ENCODE measurements around the gene VGLL1.

VGLL1 gene

DNA sequence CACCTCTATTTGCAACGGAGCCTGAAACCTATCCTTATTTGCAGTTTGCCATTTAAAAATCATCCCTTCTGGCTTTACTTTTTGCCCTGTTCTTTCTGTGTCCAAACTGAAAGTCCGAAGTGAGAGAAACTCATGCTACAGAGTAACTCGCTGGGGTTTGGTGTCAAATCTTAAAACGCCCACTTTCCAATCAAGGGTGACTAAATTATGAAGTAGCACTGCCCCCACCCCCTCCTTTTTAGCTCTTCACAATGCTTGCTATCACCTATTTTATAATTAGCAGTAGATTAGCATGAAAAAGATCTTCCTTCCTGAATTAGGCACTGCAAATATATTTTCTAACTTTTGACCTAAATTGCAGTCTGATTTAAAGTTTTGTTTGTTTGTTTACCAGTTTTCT, 52.5 kb downstream of the VGLL1 start:
- no peak overlapping the region for H4K5ac ChIP-seq (ENCODE audit: low read length)
- H3K4me1 ChIP-seq (ENCODE audit: control insufficient read depth, low read depth, low read length): no peaks in the 10 kb centered on the region
- DNase-seq: no peak
- H2BK5ac ChIP-seq (ENCODE audit: low read length): no peak overlapping the region
- no peak overlapping the region for H3K23ac ChIP-seq (ENCODE audit: low read length)
- no CpG with 5 or more reads among the region's 4 CpGs for WGBS (ENCODE audit: extremely low coverage, insufficient coverage, low lambda C conversion rate)
- H3K36me3 ChIP-seq (ENCODE audit: control insufficient read depth, insufficient read depth, low read length): no peaks in the 10 kb centered on the region
- no peak overlapping the region for H3K18ac ChIP-seq (ENCODE audit: low read length)
- no peak overlapping the region for H3K9ac ChIP-seq (ENCODE audit: low read length)
- H3K27ac ChIP-seq (ENCODE audit: low read depth, low read length): no peak overlapping the region
- no peak overlapping the region for H3K4me3 ChIP-seq (ENCODE audit: low read length)
- H3K4me2 ChIP-seq (ENCODE audit: low read length): no peak overlapping the region
- H3K79me2 ChIP-seq (ENCODE audit: control insufficient read depth, insufficient read depth, low read length): no peaks in the 10 kb centered on the region
- H3K56ac ChIP-seq (ENCODE audit: low read length): no peak overlapping the region
- H3K79me1 ChIP-seq (ENCODE audit: low read length): no peaks in the 10 kb centered on the region
- H2BK120ac ChIP-seq (ENCODE audit: low read depth, low read length): no peak overlapping the region
- H3K4ac ChIP-seq (ENCODE audit: low read depth, low read length): no peak overlapping the region
- no peak overlapping the region for H2BK15ac ChIP-seq (replicated peaks; ENCODE audit: low read depth)
- no peak overlapping the region for H4K8ac ChIP-seq (ENCODE audit: low read depth, low read length)
- H2AK5ac ChIP-seq (ENCODE audit: low read length): no peak overlapping the region
- no peaks in the 10 kb centered on the region for H3K27me3 ChIP-seq (ENCODE audit: insufficient read depth, low read length, poor library complexity)

DNA sequence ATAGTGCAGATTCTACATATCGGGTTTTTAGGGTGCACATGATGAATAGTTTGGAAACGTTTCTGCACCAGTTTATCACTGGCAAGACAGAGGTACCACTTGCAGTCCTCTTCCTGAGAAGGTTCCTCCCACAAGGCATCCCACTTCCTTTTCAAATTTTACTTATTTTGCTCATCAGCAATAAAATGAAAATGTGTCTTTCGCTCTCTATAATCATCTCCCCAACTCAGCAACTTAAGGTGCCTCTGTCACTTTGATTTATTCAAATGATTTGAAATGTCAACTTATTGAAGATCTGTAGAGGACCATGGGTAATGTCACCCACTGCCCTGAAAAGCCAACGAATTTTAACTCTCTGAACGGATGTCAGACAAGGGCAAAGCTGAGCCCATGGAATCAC, 53.2 kb downstream of the VGLL1 start:
- no peak overlapping the region for H4K8ac ChIP-seq (ENCODE audit: low read depth, low read length)
- H3K79me1 ChIP-seq (ENCODE audit: low read length): no peaks in the 10 kb centered on the region
- H3K27me3 ChIP-seq (ENCODE audit: insufficient read depth, low read length, poor library complexity): no peaks in the 10 kb centered on the region
- H3K18ac ChIP-seq (ENCODE audit: low read length): no peak overlapping the region
- no peak overlapping the region for H2BK15ac ChIP-seq (replicated peaks; ENCODE audit: low read depth)
- no peak overlapping the region for H3K4me3 ChIP-seq (ENCODE audit: low read length)
- no peak overlapping the region for H3K27ac ChIP-seq (ENCODE audit: low read depth, low read length)
- no peak overlapping the region for H3K4ac ChIP-seq (ENCODE audit: low read depth, low read length)
- no peak overlapping the region for H2BK120ac ChIP-seq (ENCODE audit: low read depth, low read length)
- H3K9ac ChIP-seq (ENCODE audit: low read length): no peak overlapping the region
- no peak for DNase-seq
- no peaks in the 10 kb centered on the region for H3K4me1 ChIP-seq (ENCODE audit: control insufficient read depth, low read depth, low read length)
- WGBS (ENCODE audit: extremely low coverage, insufficient coverage, low lambda C conversion rate): no CpG with 5 or more reads among the region's 5 CpGs
- no peaks in the 10 kb centered on the region for H3K36me3 ChIP-seq (ENCODE audit: control insufficient read depth, insufficient read depth, low read length)
- H2BK5ac ChIP-seq (ENCODE audit: low read length): no peak overlapping the region
- H3K56ac ChIP-seq (ENCODE audit: low read length): no peak overlapping the region
- no peak overlapping the region for H3K23ac ChIP-seq (ENCODE audit: low read length)
- no peak overlapping the region for H4K5ac ChIP-seq (ENCODE audit: low read length)
- H3K4me2 ChIP-seq (ENCODE audit: low read length): no peak overlapping the region
- no peaks in the 10 kb centered on the region for H3K79me2 ChIP-seq (ENCODE audit: control insufficient read depth, insufficient read depth, low read length)
- no peak overlapping the region for H2AK5ac ChIP-seq (ENCODE audit: low read length)

DNA sequence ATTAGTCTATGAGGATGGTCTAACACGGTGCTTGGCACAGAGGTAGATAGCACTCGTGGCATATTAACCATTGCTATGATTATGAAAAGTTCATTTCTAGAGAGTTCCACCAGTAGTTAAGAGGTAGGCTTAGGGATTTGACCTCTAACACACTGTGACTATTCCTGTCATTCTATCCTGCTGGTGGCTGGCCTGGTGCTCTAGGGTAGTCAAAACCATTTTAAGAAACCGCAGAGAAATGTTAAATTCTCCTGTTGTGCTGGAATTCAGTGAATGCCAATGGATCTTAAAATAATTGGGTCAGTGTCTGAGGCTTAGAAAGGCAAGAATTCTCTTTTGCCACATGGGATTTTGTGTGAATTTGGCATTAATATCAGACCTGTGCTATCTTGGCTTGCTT, 53.9 kb downstream of the VGLL1 start:
- no peak overlapping the region for H3K23ac ChIP-seq (ENCODE audit: low read length)
- DNase-seq: no peak

DNA sequence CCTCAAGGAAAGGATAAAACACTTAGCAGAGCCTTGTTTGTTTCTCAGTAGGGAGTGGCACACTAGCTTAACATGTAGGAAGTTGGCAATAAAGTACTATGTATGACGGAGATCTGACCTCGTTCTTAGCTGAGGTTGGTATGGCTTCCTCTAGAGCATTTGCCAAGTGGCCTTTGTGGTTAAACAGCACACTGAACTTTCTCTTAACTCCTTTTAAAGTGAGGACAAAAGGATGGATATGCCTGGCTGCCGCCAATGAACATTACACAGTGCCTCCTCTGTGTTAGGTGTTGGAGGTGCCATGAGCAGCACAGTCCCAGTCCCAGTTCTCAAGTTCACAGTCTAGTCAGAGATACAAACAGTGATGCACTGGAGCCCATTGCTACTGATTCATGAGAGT, 54.4 kb downstream of the VGLL1 start:
- no peak overlapping the region for H3K27ac ChIP-seq (ENCODE audit: low read depth, low read length)
- no peak overlapping the region for H3K9ac ChIP-seq (ENCODE audit: low read length)
- H3K79me2 ChIP-seq (ENCODE audit: control insufficient read depth, insufficient read depth, low read length): no peaks in the 10 kb centered on the region
- no peak overlapping the region for H3K4ac ChIP-seq (ENCODE audit: low read depth, low read length)
- H3K4me1 ChIP-seq (ENCODE audit: control insufficient read depth, low read depth, low read length): no peaks in the 10 kb centered on the region
- H3K79me1 ChIP-seq (ENCODE audit: low read length): no peaks in the 10 kb centered on the region
- H3K18ac ChIP-seq (ENCODE audit: low read length): no peak overlapping the region
- H4K5ac ChIP-seq (ENCODE audit: low read length): no peak overlapping the region
- H3K4me3 ChIP-seq (ENCODE audit: low read length): no peak overlapping the region
- H2BK15ac ChIP-seq (replicated peaks; ENCODE audit: low read depth): no peak overlapping the region
- no peak overlapping the region for H2AK5ac ChIP-seq (ENCODE audit: low read length)
- no peak overlapping the region for H2BK5ac ChIP-seq (ENCODE audit: low read length)
- H4K8ac ChIP-seq (ENCODE audit: low read depth, low read length): no peak overlapping the region
- DNase-seq: no peak
- no peaks in the 10 kb centered on the region for H3K36me3 ChIP-seq (ENCODE audit: control insufficient read depth, insufficient read depth, low read length)
- no CpG with 5 or more reads among the region's 3 CpGs for WGBS (ENCODE audit: extremely low coverage, insufficient coverage, low lambda C conversion rate)
- H3K23ac ChIP-seq (ENCODE audit: low read length): no peak overlapping the region
- H3K4me2 ChIP-seq (ENCODE audit: low read length): no peak overlapping the region
- H3K56ac ChIP-seq (ENCODE audit: low read length): no peak overlapping the region
- no peaks in the 10 kb centered on the region for H3K27me3 ChIP-seq (ENCODE audit: insufficient read depth, low read length, poor library complexity)
- no peak overlapping the region for H2BK120ac ChIP-seq (ENCODE audit: low read depth, low read length)

More for the DNA sequence above, 53.9 kb downstream of the VGLL1 start:
- no peak overlapping the region for H3K4me3 ChIP-seq (ENCODE audit: low read length)
- no peak overlapping the region for H2BK15ac ChIP-seq (replicated peaks; ENCODE audit: low read depth)
- H2BK5ac ChIP-seq (ENCODE audit: low read length): no peak overlapping the region
- no peak overlapping the region for H3K9ac ChIP-seq (ENCODE audit: low read length)
- no peak overlapping the region for H3K18ac ChIP-seq (ENCODE audit: low read length)
- no peak overlapping the region for H4K8ac ChIP-seq (ENCODE audit: low read depth, low read length)
- H3K56ac ChIP-seq (ENCODE audit: low read length): no peak overlapping the region
- H4K5ac ChIP-seq (ENCODE audit: low read length): no peak overlapping the region
- no peaks in the 10 kb centered on the region for H3K27me3 ChIP-seq (ENCODE audit: insufficient read depth, low read length, poor library complexity)
- no peaks in the 10 kb centered on the region for H3K4me1 ChIP-seq (ENCODE audit: control insufficient read depth, low read depth, low read length)
- H2AK5ac ChIP-seq (ENCODE audit: low read length): no peak overlapping the region
- H2BK120ac ChIP-seq (ENCODE audit: low read depth, low read length): no peak overlapping the region
- H3K79me1 ChIP-seq (ENCODE audit: low read length): no peaks in the 10 kb centered on the region
- no peaks in the 10 kb centered on the region for H3K79me2 ChIP-seq (ENCODE audit: control insufficient read depth, insufficient read depth, low read length)
- H3K27ac ChIP-seq (ENCODE audit: low read depth, low read length): no peak overlapping the region
- no CpG with 5 or more reads among the region's 3 CpGs for WGBS (ENCODE audit: extremely low coverage, insufficient coverage, low lambda C conversion rate)
- H3K4ac ChIP-seq (ENCODE audit: low read depth, low read length): no peak overlapping the region
- no peaks in the 10 kb centered on the region for H3K36me3 ChIP-seq (ENCODE audit: control insufficient read depth, insufficient read depth, low read length)
- H3K4me2 ChIP-seq (ENCODE audit: low read length): no peak overlapping the region

- Histone ChIP-seq H2BK120ac (ENCODE audit: low read depth, low read length) (no peak overlapping the region), H3K9ac (ENCODE audit: low read length) (no peak overlapping the region), H3K56ac (ENCODE audit: low read length) (no peak overlapping the region), H3K18ac (ENCODE audit: low read length) (no peak overlapping the region), H3K79me2 (ENCODE audit: control insufficient read depth, insufficient read depth, low read length) (no peaks in the 10 kb centered on the region), H3K27ac (ENCODE audit: low read depth, low read length) (no peak overlapping the region), H3K4me2 (ENCODE audit: low read length) (no peak overlapping the region), H2AK5ac (ENCODE audit: low read length) (no peak overlapping the region), H4K5ac (ENCODE audit: low read length) (no peak overlapping the region), H2BK5ac (ENCODE audit: low read length) (no peak overlapping the region), H3K4me1 (ENCODE audit: control insufficient read depth, low read depth, low read length) (no peaks in the 10 kb centered on the region), H2BK15ac (replicated peaks; ENCODE audit: low read depth) (no peak overlapping the region), H3K27me3 (ENCODE audit: insufficient read depth, low read length, poor library complexity) (no peaks in the 10 kb centered on the region), H3K4me3 (ENCODE audit: low read length) (no peak overlapping the region), H3K4ac (ENCODE audit: low read depth, low read length) (no peak overlapping the region), H3K79me1 (ENCODE audit: low read length) (no peaks in the 10 kb centered on the region), H4K8ac (ENCODE audit: low read depth, low read length) (no peak overlapping the region), H3K36me3 (ENCODE audit: control insufficient read depth, insufficient read depth, low read length) (no peaks in the 10 kb centered on the region), H3K23ac (ENCODE audit: low read length) (no peak overlapping the region)
- no peak for DNase-seq
- WGBS (ENCODE audit: extremely low coverage, insufficient coverage, low lambda C conversion rate): no CpG with 5 or more reads among the region's 3 CpGs
These were observed 55.5 kb downstream of the VGLL1 start for GRCh38 chrX:136587532-136587931.

- Histone ChIP-seq H3K79me2 (ENCODE audit: control insufficient read depth, insufficient read depth, low read length) (no peaks in the 10 kb centered on the region), H4K5ac (ENCODE audit: low read length) (no peak overlapping the region), H3K4ac (ENCODE audit: low read depth, low read length) (no peak overlapping the region), H3K27me3 (ENCODE audit: insufficient read depth, low read length, poor library complexity) (no peaks in the 10 kb centered on the region), H2BK15ac (replicated peaks; ENCODE audit: low read depth) (no peak overlapping the region), H4K8ac (ENCODE audit: low read depth, low read length) (no peak overlapping the region), H3K79me1 (ENCODE audit: low read length) (no peaks in the 10 kb centered on the region), H3K4me2 (ENCODE audit: low read length) (no peak overlapping the region), H3K4me3 (ENCODE audit: low read length) (no peak overlapping the region), H2AK5ac (ENCODE audit: low read length) (no peak overlapping the region), H3K4me1 (ENCODE audit: control insufficient read depth, low read depth, low read length) (no peaks in the 10 kb centered on the region), H2BK120ac (ENCODE audit: low read depth, low read length) (no peak overlapping the region), H2BK5ac (ENCODE audit: low read length) (no peak overlapping the region), H3K23ac (ENCODE audit: low read length) (no peak overlapping the region), H3K27ac (ENCODE audit: low read depth, low read length) (no peak overlapping the region), H3K56ac (ENCODE audit: low read length) (no peak overlapping the region), H3K36me3 (ENCODE audit: control insufficient read depth, insufficient read depth, low read length) (no peaks in the 10 kb centered on the region), H3K18ac (ENCODE audit: low read length) (no peak overlapping the region), H3K9ac (ENCODE audit: low read length) (no peak overlapping the region)
- no peak for DNase-seq
- WGBS (ENCODE audit: extremely low coverage, insufficient coverage, low lambda C conversion rate): no CpG with 5 or more reads among the region's 1 CpG
These were observed 56.0 kb downstream of the VGLL1 start for GRCh38 chrX:136588036-136588435.

Measured in mesendoderm (in vitro differentiated cells).